ENCODE measurements around the gene ENO3.

GRCh38 chr17:4938688-4939545 lies 12.0 kb upstream of the ENO3 start:
- no peak for TF ChIP-seq EZH2 (IDR thresholded peaks at IDR 0.05; ENCODE audit: low read depth, unreplicated experiment)
- TF ChIP-seq CTCF (conservative IDR thresholded peaks at IDR 0.05; ENCODE audit: low read depth in 2 of 2): no peak
- no peak for TF ChIP-seq REST (IDR thresholded peaks at IDR 0.05; ENCODE audit: unreplicated experiment)
- no peak for TF ChIP-seq POLR2AphosphoS5 (IDR thresholded peaks at IDR 0.05; ENCODE audit: low read depth)
- TF ChIP-seq EZH2phosphoT487 (IDR thresholded peaks at IDR 0.05; ENCODE audit: unreplicated experiment): no peak
- TF ChIP-seq CREB1 (CRISPR knock-in tag; IDR thresholded peaks at IDR 0.05; ENCODE audit: low read depth): no peak
- no peak for TF ChIP-seq JUNB (IDR thresholded peaks at IDR 0.05; ENCODE audit: unreplicated experiment)
- TF ChIP-seq NANOG (IDR thresholded peaks at IDR 0.05; ENCODE audit: borderline replicate concordance): no peak
- no peak for TF ChIP-seq ZNF462 (CRISPR knock-in tag; IDR thresholded peaks at IDR 0.05)
- no peak for TF ChIP-seq ETS1 (IDR thresholded peaks at IDR 0.05)
- no peak for TF ChIP-seq ZNF114 (CRISPR knock-in tag; IDR thresholded peaks at IDR 0.05)
- no peak for TF ChIP-seq ZNF331 (CRISPR knock-in tag; IDR thresholded peaks at IDR 0.05; ENCODE audit: low read depth)
- no peak for TF ChIP-seq STAT1 (IDR thresholded peaks at IDR 0.05; ENCODE audit: unreplicated experiment)
